IPS-18a (cell line): ENCODE results near the gene LSM12.
"Not testable (repeated sequence)": the region's sequence is repeated elsewhere in the genome, so short reads cannot be mapped to it uniquely, and the experiment has no call there.

Experiments used
- H3K27ac ChIP-seq: one replicate; pipeline ENCODE4 v1.5.1; 2013; ENCODE audit warnings: low read length
- H3K27me3 ChIP-seq: one replicate; pipeline ENCODE4 v1.6.1; 2013; ENCODE audit warnings: mild to moderate bottlenecking, low read length; ENCODE audit not compliant: control insufficient read depth, insufficient read depth
- H3K36me3 ChIP-seq: one replicate; pipeline ENCODE4 v1.6.1; 2013; ENCODE audit warnings: low read depth, low read length; ENCODE audit not compliant: control insufficient read depth
- H3K4me1 ChIP-seq: one replicate; pipeline ENCODE4 v1.6.1; 2013; ENCODE audit warnings: low read depth, low read length; ENCODE audit not compliant: control insufficient read depth
- H3K4me3 ChIP-seq: one replicate; pipeline ENCODE4 v1.5.1; 2013; ENCODE audit warnings: low read length
- H3K9ac ChIP-seq: one replicate; pipeline ENCODE4 v1.6.1; 2013; ENCODE audit warnings: mild to moderate bottlenecking, low read length, moderate library complexity
- H3K9me3 ChIP-seq: one replicate; pipeline ENCODE4 v1.6.1; 2013; ENCODE audit warnings: low read depth, low read length; ENCODE audit not compliant: control insufficient read depth

Gene LSM12

DNA sequence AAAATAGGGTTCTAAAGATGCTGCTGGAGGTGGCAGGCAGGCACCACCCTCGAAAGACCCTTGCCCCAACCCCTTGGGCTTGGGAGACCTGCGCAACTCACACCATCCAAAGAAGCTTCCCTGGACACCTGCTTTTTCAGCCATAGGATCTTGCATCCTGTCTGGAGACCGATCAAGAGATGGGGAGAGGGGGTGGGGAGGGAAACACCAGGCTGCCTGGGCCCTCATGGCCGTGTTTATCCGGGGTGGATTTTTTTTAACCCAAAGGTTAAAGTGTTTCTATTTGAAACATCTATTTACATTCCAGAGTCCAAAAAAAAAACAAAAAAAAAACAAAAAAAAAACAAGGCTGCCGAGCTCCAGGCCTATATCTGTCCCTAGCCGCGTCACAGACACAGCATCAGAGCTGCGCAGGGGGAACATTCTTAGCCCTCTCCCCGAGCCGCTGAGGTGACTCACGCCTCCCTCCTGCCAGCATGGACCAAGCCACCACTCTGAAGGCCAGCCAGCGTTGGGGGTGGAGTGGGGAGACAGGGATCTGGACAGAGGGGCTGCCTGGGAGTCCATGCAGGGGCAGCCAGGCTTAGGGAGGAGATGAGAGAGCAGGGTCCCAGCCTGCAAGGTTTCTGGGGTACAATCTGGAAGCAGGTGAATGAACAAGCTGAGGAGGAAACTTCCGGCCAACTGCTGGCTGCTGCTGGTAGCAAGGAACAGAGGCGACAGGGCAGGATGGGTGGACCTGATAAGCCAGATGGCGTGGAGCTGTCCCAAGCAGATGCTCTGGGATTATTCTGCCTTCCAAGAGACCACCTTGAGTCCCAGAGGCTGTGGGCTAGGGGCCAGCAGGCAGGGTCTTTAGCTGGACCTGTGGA is 42.2 kb upstream of the LSM12 start:
- no peak overlapping the region for H3K27ac ChIP-seq
- no peak overlapping the region for H3K4me3 ChIP-seq
- no peaks in the 10 kb centered on the region for H3K27me3 ChIP-seq
- no peaks in the 10 kb centered on the region for H3K36me3 ChIP-seq
- peaks cover 12% of the 10 kb centered on the region for H3K4me1 ChIP-seq
- no peaks in the 10 kb centered on the region for H3K9me3 ChIP-seq
- no peak overlapping the region for H3K9ac ChIP-seq

DNA sequence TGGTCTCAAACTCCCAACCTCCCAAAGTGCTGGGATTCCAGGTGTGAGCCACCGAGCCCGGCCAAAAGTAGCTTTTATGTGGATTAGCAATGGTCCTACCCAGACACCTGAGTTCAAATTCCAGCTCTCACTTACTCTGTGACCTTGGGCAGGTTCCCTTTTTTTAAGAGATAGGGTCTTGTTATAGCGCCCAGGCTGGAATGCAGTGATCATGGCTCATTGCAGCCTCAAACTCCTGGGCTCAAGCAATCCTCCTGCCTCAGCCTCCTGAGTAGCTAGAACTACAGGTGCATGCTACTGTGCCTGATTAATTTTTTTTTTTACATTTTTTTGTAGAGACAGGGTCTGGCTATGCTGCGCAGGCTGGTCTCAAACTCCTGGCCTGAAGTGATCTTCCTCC is 40.3 kb upstream of the LSM12 start:
- Histone ChIP-seq H3K36me3 (no peaks in the 10 kb centered on the region), H3K4me3 (no peak overlapping the region), H3K27me3 (no peaks in the 10 kb centered on the region), H3K4me1 (peaks cover 14% of the 10 kb centered on the region), H3K9ac (no peak overlapping the region), H3K9me3 (no peaks in the 10 kb centered on the region), H3K27ac (no peak overlapping the region)

DNA sequence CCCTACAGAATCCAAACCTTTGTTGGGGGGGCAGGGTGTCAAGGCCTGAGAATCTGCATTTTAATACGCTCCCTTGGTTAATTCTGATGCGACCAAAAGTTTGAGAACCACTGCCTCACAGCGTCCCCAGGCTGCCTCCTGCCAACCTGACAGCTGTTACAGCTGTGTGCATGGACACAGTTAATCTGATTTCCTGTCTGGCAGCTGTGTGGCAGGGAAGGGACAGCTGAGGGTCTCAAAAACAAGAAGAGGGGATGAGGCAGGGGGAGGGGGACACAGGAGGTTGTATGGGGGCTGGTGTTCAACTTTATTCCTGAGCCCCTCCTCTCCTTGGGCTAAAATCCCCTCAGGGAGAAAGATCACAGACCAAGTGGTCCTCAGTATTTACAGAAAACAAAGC is 39.5 kb upstream of the LSM12 start:
- H3K27me3 ChIP-seq = no peaks in the 10 kb centered on the region
- H3K36me3 ChIP-seq = no peaks in the 10 kb centered on the region
- no peak overlapping the region for H3K4me3 ChIP-seq
- no peak overlapping the region for H3K27ac ChIP-seq
- H3K9me3 ChIP-seq = no peaks in the 10 kb centered on the region
- H3K9ac ChIP-seq = no peak overlapping the region
- H3K4me1 ChIP-seq = peaks cover 9% of the 10 kb centered on the region

DNA sequence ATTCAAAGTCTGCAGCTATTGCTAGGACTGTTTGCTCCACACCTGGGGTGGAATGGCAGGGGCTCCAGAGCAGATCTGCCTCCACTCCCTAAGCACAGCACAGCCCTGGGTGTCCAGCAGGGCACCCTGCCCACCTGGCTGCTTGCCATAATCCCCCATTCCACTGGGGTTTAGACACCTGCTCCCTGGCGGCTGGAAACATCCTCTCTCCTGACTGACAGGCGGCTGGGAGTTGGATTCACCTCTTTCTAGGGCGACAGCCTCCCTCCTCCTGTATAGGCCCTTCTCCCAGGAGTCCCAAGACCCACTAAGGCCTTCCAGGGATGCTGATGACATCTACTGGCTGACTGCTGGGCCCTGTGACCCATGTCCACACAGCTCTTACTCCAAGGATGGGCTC is 39.0 kb upstream of the LSM12 start:
- H3K9ac ChIP-seq = no peak overlapping the region
- peaks cover 6% of the 10 kb centered on the region for H3K4me1 ChIP-seq

DNA sequence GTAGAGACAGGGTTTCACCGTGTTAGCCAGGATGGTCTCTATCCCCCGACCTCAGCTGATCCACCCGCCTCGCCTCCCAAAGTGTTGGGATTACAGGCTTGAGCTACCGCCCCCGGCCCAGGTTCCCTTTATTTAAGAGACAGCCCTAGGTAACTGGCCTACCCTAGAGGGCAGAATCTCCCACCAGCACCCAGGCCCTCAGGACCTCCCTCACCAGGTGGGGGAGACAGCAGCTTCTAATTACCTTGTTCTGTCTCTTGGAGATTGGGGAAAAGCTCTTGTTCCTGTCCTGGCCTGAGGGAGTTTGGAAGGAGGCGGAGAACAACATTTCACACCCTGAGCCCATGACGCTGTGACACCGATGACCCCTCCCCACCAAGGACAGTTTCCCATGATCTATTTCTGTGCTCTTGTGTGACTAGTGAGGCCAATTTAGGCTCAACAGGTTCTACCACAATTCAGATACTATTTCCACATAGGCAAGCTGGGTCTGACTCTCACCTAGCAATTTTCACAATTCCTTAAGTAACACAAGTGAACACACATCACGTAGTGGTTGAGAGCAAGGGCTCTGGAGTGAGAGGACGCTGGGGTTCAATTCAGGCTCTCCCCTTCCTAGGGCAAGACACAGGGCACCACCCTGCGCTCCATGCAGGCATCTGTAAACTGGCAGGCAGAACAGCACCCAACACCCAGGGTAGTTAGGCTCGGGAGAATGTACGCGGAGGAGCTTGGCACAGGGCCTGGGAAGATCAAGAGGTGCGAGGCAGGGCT is 36.6 kb upstream of the LSM12 start:
- Histone ChIP-seq H3K36me3 (no peaks in the 10 kb centered on the region), H3K9me3 (no peaks in the 10 kb centered on the region), H3K27me3 (no peaks in the 10 kb centered on the region), H3K9ac (no peak overlapping the region), H3K4me3 (no peak overlapping the region), H3K27ac (no peak overlapping the region), H3K4me1 (peaks cover 4% of the 10 kb centered on the region)

More for the DNA sequence above, 39.0 kb upstream of the LSM12 start:
- Histone ChIP-seq H3K27me3 (no peaks in the 10 kb centered on the region), H3K9me3 (no peaks in the 10 kb centered on the region), H3K36me3 (no peaks in the 10 kb centered on the region), H3K4me3 (no peak overlapping the region), H3K27ac (no peak overlapping the region)

DNA sequence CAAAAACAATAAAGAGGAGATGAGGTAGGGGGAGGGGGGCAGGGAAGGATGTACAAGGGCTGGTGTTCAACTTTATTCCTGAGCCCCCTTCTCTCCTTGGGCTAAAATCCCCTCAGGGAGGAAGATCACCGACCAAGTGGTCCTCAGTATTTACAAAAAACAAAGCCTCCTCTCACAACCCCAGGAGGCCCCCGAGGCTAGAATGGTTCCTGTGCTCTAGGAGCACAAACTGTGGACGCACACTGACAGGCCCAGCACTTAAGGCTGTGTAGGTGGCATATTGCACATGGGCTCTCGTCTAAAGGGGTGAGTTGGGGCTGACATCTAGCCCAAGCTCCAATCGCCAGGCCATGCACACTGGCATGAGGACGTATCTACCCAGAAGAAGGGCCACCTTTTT is 35.4 kb upstream of the LSM12 start:
- not testable (repeated sequence) for H3K36me3 ChIP-seq, H3K9me3 ChIP-seq, H3K27me3 ChIP-seq, H3K27ac ChIP-seq, H3K9ac ChIP-seq, H3K4me1 ChIP-seq, H3K4me3 ChIP-seq

DNA sequence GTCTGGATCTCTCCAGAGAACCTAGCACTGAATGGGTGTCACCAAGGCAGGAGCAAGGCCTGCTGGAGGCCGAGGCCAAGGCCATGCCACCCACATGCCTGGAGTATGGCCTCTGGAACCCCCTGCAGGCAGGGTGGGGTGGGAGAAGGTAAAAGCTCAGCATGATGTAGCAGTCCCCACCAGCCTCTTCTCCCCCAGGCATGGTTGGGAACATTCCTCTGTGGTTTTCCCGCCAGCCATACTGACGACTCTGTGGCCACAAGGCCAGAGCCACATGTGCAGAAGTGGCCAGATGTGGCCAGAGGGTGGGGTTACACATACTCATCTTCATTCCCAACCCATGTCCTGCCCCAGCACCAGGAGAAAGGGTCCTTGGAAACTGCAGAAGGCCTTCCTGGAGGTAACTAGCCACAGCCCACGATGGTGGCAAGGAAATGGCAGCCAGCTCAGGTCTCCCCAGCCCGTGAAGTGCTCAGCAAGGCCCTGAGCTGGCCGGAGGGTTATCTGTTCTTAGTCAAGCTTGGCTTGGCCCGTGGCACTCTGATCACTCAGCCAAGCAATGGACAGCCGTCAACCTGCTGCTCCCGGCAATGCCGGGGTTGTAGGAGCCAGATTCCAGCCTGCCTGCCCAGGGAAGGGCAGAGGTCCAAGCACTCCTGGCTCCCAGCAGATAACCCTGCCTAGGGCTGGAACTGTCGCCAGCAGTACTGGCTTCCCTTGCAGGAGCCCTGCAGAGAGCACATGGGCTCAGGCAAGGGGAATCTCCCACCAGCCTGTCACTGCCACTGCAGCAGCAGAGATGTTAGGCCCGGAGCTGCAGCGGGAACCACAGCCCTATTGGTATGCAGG is 30.9 kb upstream of the LSM12 start:
- Histone ChIP-seq H3K9me3 (no peaks in the 10 kb centered on the region), H3K9ac (peak overlapping the region; percentile 7), H3K4me3 (no peak overlapping the region), H3K4me1 (peaks cover 14% of the 10 kb centered on the region), H3K27ac (no peak overlapping the region), H3K36me3 (no peaks in the 10 kb centered on the region), H3K27me3 (no peaks in the 10 kb centered on the region)

DNA sequence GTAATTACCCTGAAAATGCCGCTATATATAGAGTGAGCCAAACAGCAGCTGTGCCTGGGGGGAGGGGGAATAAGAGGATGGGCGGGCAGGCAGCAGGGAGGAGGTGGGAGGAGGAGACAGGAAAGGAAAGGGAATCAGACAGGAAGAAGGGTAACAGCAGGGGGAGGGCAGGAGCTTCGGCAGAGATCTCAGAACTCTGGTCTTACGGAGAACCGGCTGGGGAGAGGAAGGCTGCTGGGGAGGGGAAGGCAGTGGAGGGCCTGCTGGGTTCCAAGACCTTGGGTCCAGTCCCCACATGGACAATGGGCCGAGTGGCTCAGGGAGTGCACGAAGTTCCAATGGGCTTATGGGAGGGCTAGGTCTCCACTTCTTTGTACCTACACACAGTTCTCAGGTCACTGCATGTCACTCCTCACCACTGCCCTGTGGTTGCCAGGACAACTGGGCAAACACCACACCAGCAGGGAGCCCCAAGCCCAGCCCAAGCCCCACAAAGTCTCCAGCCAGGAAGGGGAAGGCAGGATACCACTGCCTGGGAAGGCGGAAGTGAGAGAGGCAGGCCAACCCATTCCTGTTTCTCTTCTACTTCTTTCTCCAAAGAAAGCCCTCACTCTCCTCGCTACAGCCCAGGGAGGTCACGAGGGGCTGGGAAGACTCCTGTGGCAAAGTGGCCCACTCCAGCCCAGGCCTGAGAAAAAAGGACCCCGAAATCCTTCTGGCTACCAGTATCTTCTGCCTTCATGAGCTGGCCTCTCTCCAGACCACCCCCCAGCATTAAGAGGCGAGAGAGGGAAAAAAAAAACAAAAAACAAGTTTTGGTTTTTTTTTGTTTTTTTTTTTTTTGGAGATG is 29.4 kb upstream of the LSM12 start:
- Histone ChIP-seq H3K36me3 (no peaks in the 10 kb centered on the region), H3K9me3 (no peaks in the 10 kb centered on the region), H3K27ac (peak overlapping the region; percentile 96), H3K9ac (peak overlapping the region; percentile 86), H3K4me1 (peaks cover 14% of the 10 kb centered on the region), H3K4me3 (peak overlapping the region; percentile 59), H3K27me3 (no peaks in the 10 kb centered on the region)

DNA sequence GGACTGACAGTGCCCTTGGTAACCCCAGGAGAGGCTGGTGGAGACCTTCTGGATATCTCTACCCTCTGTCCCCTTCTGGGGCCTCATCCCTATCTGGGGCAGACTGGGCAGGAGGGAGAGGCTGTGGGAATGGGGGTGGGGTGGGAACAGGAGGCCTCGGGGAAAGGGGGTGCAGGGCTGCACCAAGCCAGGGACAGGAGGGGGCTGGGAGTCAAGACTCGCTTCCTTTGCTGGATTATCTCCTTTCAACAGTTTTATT is 28.8 kb upstream of the LSM12 start:
- peaks cover 14% of the 10 kb centered on the region for H3K4me1 ChIP-seq
- no peaks in the 10 kb centered on the region for H3K9me3 ChIP-seq
- H3K27ac ChIP-seq = peak overlapping the region; percentile 96
- H3K27me3 ChIP-seq = no peaks in the 10 kb centered on the region
- peak overlapping the region; percentile 86 for H3K9ac ChIP-seq
- H3K4me3 ChIP-seq = peak overlapping the region; percentile 59
- no peaks in the 10 kb centered on the region for H3K36me3 ChIP-seq

DNA sequence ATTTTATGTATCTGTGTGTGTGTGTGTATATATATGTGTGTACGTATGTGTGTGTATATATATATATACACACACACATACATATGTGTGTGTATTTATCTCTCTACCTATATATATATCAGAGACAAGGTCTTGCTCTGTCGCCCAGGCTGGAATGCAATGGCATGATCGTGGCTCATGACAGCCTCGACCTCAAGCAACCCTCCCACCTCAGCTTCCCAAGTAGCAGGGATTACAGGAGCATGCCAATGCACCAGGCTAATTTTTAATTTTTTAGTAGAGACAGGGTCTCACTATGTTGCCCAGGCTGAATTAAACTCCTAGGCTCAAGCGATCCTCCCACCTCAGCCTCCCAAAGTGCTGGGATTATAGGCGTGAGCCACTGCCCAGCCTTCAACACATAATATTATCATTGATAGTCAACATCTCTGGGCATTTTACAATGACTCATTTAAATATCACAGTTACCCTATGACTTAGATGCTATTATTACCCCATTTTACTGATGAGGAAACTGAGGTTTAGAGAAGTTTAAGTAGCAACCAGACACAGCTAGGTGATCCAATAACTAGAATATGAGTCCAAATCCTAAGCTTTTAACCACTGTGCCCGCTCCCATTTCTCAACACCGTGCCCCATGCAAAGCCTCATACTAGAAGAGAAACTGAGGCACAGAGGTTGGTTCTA is 28.4 kb upstream of the LSM12 start:
- Histone ChIP-seq H3K4me3 (peak overlapping the region; percentile 59), H3K9ac (peak overlapping the region; percentile 86), H3K9me3 (no peaks in the 10 kb centered on the region), H3K27ac (peak overlapping the region; percentile 96), H3K4me1 (peaks cover 14% of the 10 kb centered on the region), H3K27me3 (no peaks in the 10 kb centered on the region), H3K36me3 (no peaks in the 10 kb centered on the region)
